Esophagus muscularis mucosa (tissue), 4 donors: ENCODE results near the gene EFCAB8.

ENCODE experiments used
- EP300 ChIP-seq: sonication (generic); formaldehyde crosslinking; IDR thresholded peaks from one replicate; pipeline ENCODE4 v1.6.1; 2017; ENCODE audit warnings: antibody characterized with exemption
- POLR2A ChIP-seq: fragments of 450-650 bp; IDR thresholded peaks from one replicate; pipeline ENCODE4 v1.6.1; 2017; ENCODE audit warnings: antibody characterized with exemption, moderate library complexity, mild to moderate bottlenecking, low read depth
- POLR2AphosphoS5 ChIP-seq, 2 donors: sonication (generic); formaldehyde crosslinking; IDR thresholded peaks; one replicate each; pipeline ENCODE4 v1.6.1; 2017; ENCODE audit warnings: antibody characterized with exemption in 2 of 2
- TF ChIP-seq, protein P1 (sequence below), 3 experiments: fragments of 200-600 bp in 2 of 3; fragments of 450-650 bp in 1 of 3; sonication (generic) in 2 of 3; IDR thresholded peaks; one replicate each; pipeline ENCODE4 v1.5.1; 2017 to 2019; ENCODE audit warnings: antibody characterized with exemption in 3 of 3, mild to moderate bottlenecking in 2 of 3, moderate library complexity in 1 of 3

DNA sequence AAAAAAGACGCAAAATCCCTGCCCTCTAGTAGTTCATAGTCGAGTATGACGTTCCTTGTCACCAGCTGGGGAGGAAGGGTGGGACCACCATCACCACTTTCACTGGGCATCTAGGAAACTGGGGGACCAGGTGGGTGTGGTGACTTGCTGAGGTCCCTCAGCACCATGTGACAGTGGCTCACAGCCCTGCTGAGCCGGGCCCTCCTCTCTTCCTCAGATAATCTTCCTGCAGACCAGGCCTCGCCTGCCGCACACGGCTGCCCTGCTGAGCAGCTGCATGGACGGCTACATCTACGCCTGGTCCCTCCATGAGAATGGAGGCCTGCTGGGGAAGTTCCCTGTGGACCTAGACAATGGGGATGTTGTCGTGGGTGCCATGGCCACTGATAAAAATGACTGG is 71.5 kb downstream of the EFCAB8 start:
- no peak for TF ChIP-seq POLR2A
- TF ChIP-seq POLR2AphosphoS5 (IDR thresholded peaks at IDR 0.05): no peak
- TF ChIP-seq, protein P1, sequence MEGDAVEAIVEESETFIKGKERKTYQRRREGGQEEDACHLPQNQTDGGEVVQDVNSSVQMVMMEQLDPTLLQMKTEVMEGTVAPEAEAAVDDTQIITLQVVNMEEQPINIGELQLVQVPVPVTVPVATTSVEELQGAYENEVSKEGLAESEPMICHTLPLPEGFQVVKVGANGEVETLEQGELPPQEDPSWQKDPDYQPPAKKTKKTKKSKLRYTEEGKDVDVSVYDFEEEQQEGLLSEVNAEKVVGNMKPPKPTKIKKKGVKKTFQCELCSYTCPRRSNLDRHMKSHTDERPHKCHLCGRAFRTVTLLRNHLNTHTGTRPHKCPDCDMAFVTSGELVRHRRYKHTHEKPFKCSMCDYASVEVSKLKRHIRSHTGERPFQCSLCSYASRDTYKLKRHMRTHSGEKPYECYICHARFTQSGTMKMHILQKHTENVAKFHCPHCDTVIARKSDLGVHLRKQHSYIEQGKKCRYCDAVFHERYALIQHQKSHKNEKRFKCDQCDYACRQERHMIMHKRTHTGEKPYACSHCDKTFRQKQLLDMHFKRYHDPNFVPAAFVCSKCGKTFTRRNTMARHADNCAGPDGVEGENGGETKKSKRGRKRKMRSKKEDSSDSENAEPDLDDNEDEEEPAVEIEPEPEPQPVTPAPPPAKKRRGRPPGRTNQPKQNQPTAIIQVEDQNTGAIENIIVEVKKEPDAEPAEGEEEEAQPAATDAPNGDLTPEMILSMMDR (IDR thresholded peaks at IDR 0.05): no peak
- TF ChIP-seq EP300: no peak
